SK-N-SH (cell line): ENCODE results near the gene E2F4. TPM values are rescaled to one million over a fixed set of nuclear protein-coding genes. Genes with fewer than 3 reads are reported as not detected.

ENCODE experiments used
- CTCF ChIA-PET: fragments of 300-600, 350-600 bp; formaldehyde crosslinking; extraction: SDS; loops from one replicate; lab custom pipeline; 2021; lab: Yijun Ruan, JAX
- POLR2A ChIA-PET: fragments of 350-600 bp; sonication (Branson Sonifier 250); formaldehyde crosslinking; extraction: SDS; loops from one replicate; lab custom pipeline; 2020; ENCODE audit warnings: antibody characterized with exemption, inconsistent platforms; lab: Yijun Ruan, JAX
- DNase-seq: peaks from one replicate; pipeline ENCODE4 v3.0.0; 2012
- H2AFZ ChIP-seq: fragments of 200-600 bp; sonication (generic); 2 replicates; pipeline ENCODE4 v1.8.1; 2016; ENCODE audit warnings: antibody characterized with exemption, mild to moderate bottlenecking, low read depth
- H3F3A ChIP-seq: fragments of 200-600 bp; sonication (generic); replicated peaks from 2 replicates; pipeline ENCODE3; 2016; ENCODE audit warnings: antibody characterized with exemption, mild to moderate bottlenecking; ENCODE audit not compliant: insufficient read depth
- H3K27ac ChIP-seq, 2 experiments: fragments of 200-500 bp in 1 of 2; fragments of 200-600 bp in 1 of 2; sonication (Bioruptor generic) in 1 of 2; sonication (generic), shearing (Covaris generic) in 1 of 2; 2 replicates each; pipeline versions ENCODE4 v1.5.1 to v1.6.1; 2014 to 2016; ENCODE audit warnings: low read depth in 2 of 2, inconsistent platforms in 1 of 2, low read length in 1 of 2, mild to moderate bottlenecking in 1 of 2, mixed read lengths in 1 of 2
- H3K27me3 ChIP-seq: fragments of 200-600 bp; sonication (generic), shearing (Covaris generic); 2 replicates; pipeline ENCODE4 v1.6.1; 2016; ENCODE audit warnings: mixed run types; ENCODE audit not compliant: insufficient read depth
- H3K36me3 ChIP-seq, 2 experiments: fragments of 200-500 bp in 1 of 2; fragments of 200-600 bp in 1 of 2; sonication (Bioruptor generic) in 1 of 2; sonication (generic) in 1 of 2; replicated peaks in 1 of 2; 2 replicates each; pipeline versions ENCODE3 to v1.5.1; 2014 to 2016; ENCODE audit warnings: low read length in 1 of 2, mild to moderate bottlenecking in 1 of 2; ENCODE audit not compliant: insufficient read depth in 2 of 2, control insufficient read depth in 1 of 2
- H3K4me1 ChIP-seq, 2 experiments: fragments of 200-500 bp in 1 of 2; fragments of 200-600 bp in 1 of 2; sonication (Bioruptor generic) in 1 of 2; sonication (generic), shearing (Covaris generic) in 1 of 2; 2 replicates each; pipeline versions ENCODE4 v1.5.1 to v1.6.1; 2014 to 2016; ENCODE audit warnings: low read depth in 1 of 2, low read length in 1 of 2, mixed run types in 1 of 2; ENCODE audit not compliant: insufficient read depth in 2 of 2, control insufficient read depth in 1 of 2
- H3K4me2 ChIP-seq: fragments of 200-600 bp; sonication (generic), shearing (Covaris generic); 2 replicates; pipeline ENCODE4 v1.6.1; 2017; ENCODE audit warnings: mixed run types
- H3K4me3 ChIP-seq, 2 experiments: fragments of 200-500 bp in 1 of 2; fragments of 200-600 bp in 1 of 2; sonication (Bioruptor generic) in 1 of 2; sonication (generic), shearing (Covaris generic) in 1 of 2; 2 replicates each; pipeline versions ENCODE4 v1.5.1 to v1.8.1; 2014 to 2016; ENCODE audit warnings: low read depth in 2 of 2, inconsistent platforms in 1 of 2, low read length in 1 of 2, mild to moderate bottlenecking in 1 of 2, mixed read lengths in 1 of 2, moderate library complexity in 1 of 2
- H3K79me2 ChIP-seq: fragments of 200-600 bp; sonication (generic); 2 replicates; pipeline ENCODE4 v1.8.1; 2017; ENCODE audit warnings: mild to moderate bottlenecking; ENCODE audit not compliant: insufficient read depth
- H3K9ac ChIP-seq: fragments of 200-600 bp; sonication (generic); 2 replicates; pipeline ENCODE4 v1.6.1; 2017; ENCODE audit warnings: mixed run types
- H3K9me2 ChIP-seq: fragments of 200-600 bp; sonication (generic); 2 replicates; pipeline ENCODE4 v1.6.1; 2017; ENCODE audit warnings: mixed run types
- H3K9me3 ChIP-seq: fragments of 200-600 bp; sonication (generic); 2 replicates; pipeline ENCODE4 v1.6.1; 2017; ENCODE audit warnings: mixed run types, mild to moderate bottlenecking, moderate library complexity
- H4K20me1 ChIP-seq: fragments of 200-600 bp; sonication (generic); 2 replicates; pipeline ENCODE4 v1.6.1; 2017; ENCODE audit warnings: mild to moderate bottlenecking, mixed run types; ENCODE audit not compliant: insufficient read depth
- EP300 ChIP-seq, 2 experiments: IDR thresholded peaks; 2 replicates each; pipeline versions ENCODE4 v1.4.0 to v1.6.1; 2012; ENCODE audit warnings: borderline replicate concordance in 1 of 2, low read depth in 1 of 2, low read length in 1 of 2
- FOSL2 ChIP-seq: IDR thresholded peaks from 2 replicates; pipeline ENCODE4 v1.4.0; 2012; ENCODE audit warnings: low read depth, mild to moderate bottlenecking, moderate library complexity, borderline replicate concordance
- FOXJ3 ChIP-seq: sonication (generic); formaldehyde crosslinking; IDR thresholded peaks from 2 replicates; pipeline ENCODE4 v1.5.1; 2020; ENCODE audit warnings: mild to moderate bottlenecking, missing genetic modification reagents
- FOXM1 ChIP-seq: IDR thresholded peaks from 2 replicates; pipeline ENCODE4 v1.4.0; 2012; ENCODE audit warnings: low read depth, mild to moderate bottlenecking
- GABPA ChIP-seq: IDR thresholded peaks from 2 replicates; pipeline ENCODE4 v1.4.0; 2012; ENCODE audit warnings: low read depth, mild to moderate bottlenecking
- GATA2 ChIP-seq: sonication (generic); formaldehyde crosslinking; IDR thresholded peaks from 2 replicates; pipeline ENCODE4 v1.5.0; 2020; ENCODE audit warnings: mild to moderate bottlenecking, missing genetic modification reagents
- JUND ChIP-seq: IDR thresholded peaks from 2 replicates; pipeline ENCODE4 v1.4.0; 2012
- MEF2A ChIP-seq: IDR thresholded peaks from 2 replicates; pipeline ENCODE4 v1.4.0; 2012; ENCODE audit warnings: low read depth, borderline replicate concordance
- MXI1 ChIP-seq: IDR thresholded peaks from 2 replicates; pipeline ENCODE4 v1.6.1; 2012; ENCODE audit warnings: mild to moderate bottlenecking, low read depth, low read length, improper control_type of control experiment
- NFIC ChIP-seq: IDR thresholded peaks from 2 replicates; pipeline ENCODE4 v1.4.0; 2012; ENCODE audit warnings: borderline replicate concordance
- NRF1 ChIP-seq: IDR thresholded peaks from 2 replicates; pipeline ENCODE4 v1.6.1; 2012; ENCODE audit warnings: low read depth, mild to moderate bottlenecking, low read length
- PBX3 ChIP-seq: IDR thresholded peaks from 2 replicates; pipeline ENCODE4; 2012
- POLR2AphosphoS5 ChIP-seq: IDR thresholded peaks from 2 replicates; pipeline ENCODE4 v1.6.1; 2012; ENCODE audit warnings: low read depth, low read length
- RAD21 ChIP-seq: IDR thresholded peaks from 2 replicates; pipeline ENCODE4 v1.6.1; 2012; ENCODE audit warnings: mild to moderate bottlenecking, low read length
- RCOR1 ChIP-seq: fragments of 150-350 bp; IDR thresholded peaks from 2 replicates; pipeline ENCODE4 v1.6.1; 2017; ENCODE audit warnings: antibody characterized with exemption, low read length
- REST ChIP-seq: IDR thresholded peaks from 2 replicates; pipeline ENCODE4 v1.6.1; 2012; ENCODE audit warnings: mild to moderate bottlenecking, low read depth, low read length, moderate library complexity
- RFX5 ChIP-seq: IDR thresholded peaks from 2 replicates; pipeline ENCODE4 v1.6.1; 2012; ENCODE audit warnings: mild to moderate bottlenecking, improper control_type of control experiment, low read length
- RXRA ChIP-seq: IDR thresholded peaks from 2 replicates; pipeline ENCODE4 v1.4.0; 2012; ENCODE audit warnings: low read depth, mild to moderate bottlenecking, borderline replicate concordance
- SIN3A ChIP-seq: IDR thresholded peaks from 2 replicates; pipeline ENCODE4 v1.6.1; 2012; ENCODE audit warnings: low read depth, mild to moderate bottlenecking, low read length, moderate library complexity, borderline replicate concordance
- TAF1 ChIP-seq: IDR thresholded peaks from 2 replicates; pipeline ENCODE4 v1.6.1; 2012; ENCODE audit warnings: low read depth, mild to moderate bottlenecking, low read length, moderate library complexity, borderline replicate concordance
- TCF12 ChIP-seq: IDR thresholded peaks from 2 replicates; pipeline ENCODE4 v1.4.0; 2012
- USF1 ChIP-seq: IDR thresholded peaks from 2 replicates; pipeline ENCODE4 v1.4.0; 2012; ENCODE audit warnings: low read depth, borderline replicate concordance
- USF2 ChIP-seq: fragments of 150-350 bp; IDR thresholded peaks from 2 replicates; pipeline ENCODE4 v1.6.1; 2017; ENCODE audit warnings: antibody characterized with exemption, low read length, low read depth, borderline replicate concordance
- YY1 ChIP-seq: IDR thresholded peaks from 2 replicates; pipeline ENCODE4 v1.4.0; 2012; ENCODE audit warnings: low read depth, mild to moderate bottlenecking
- ZBTB33 ChIP-seq: IDR thresholded peaks from 2 replicates; pipeline ENCODE4 v1.4.0; 2012; ENCODE audit warnings: low read depth, borderline replicate concordance
- WGBS: methylation state at CpG from one replicate; pipeline ENCODE4 v1.1.6; 2017; ENCODE audit warnings: low lambda C conversion rate; 5-methylcytosine and 5-hydroxymethylcytosine counted together
- polyA plus RNA-seq, 3 experiments: library from polyadenylated mRNA; depleted of rRNA; stranded (reverse); fragments of >200 nt; gene quantifications; 2 replicates each; pipeline ENCODE4 v1.2.3, GENCODE V29; 2012

Gene E2F4
- polyA plus RNA-seq, 1 of the 3 experiments (the other 2 are of a cell fraction): 168 TPM

DNA sequence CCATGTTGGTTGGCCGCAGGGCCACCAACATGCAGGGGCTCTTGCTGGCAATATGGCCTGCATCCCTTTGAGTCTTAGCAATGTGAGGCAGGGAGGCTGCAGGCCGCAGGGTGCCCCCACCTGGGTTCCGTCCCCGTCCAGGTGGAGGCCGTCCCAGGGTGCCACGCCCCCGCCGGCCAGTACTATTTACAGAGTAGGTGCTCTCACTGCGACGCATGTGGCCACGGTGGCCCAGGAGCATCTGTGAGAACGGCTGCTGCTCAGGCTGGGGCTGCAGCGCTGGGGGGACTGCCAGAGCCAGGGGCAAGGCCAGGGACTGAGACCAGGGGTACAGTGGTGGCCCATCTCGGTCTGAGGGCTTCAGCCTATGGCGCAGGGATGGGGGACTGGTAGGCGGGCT lies 11.8 kb upstream of the E2F4 start (continued):
- TF ChIP-seq NFIC (no peak), RCOR1 (no peak), GABPA (no peak)

GRCh38 chr16:67181346-67181745 lies 10.6 kb upstream of the E2F4 start:
- H3F3A ChIP-seq: peaks cover 38% of the 10 kb centered on the region
- H3K4me2 ChIP-seq: peak overlapping the region; percentile 92
- H2AFZ ChIP-seq: no peak overlapping the region
- no peaks in the 10 kb centered on the region for H3K9me2 ChIP-seq
- POLR2A ChIA-PET: interaction anchor here (0.8 kb wide), 1 partner anchor 11 kb away, joined by 3 read pairs; the partner anchor contains the start of gene NOL3
- H3K4me1 ChIP-seq: peaks cover 14 to 44% of the 10 kb centered on the region in 2 experiments
- no peak for DNase-seq
- peak overlapping the region in 1 of 2 experiments; percentile 82; a peak in 2 of 4 replicates for H3K4me3 ChIP-seq
- WGBS: 44% methylated on average over 2 of the region's 2 CpGs
- no peak overlapping the region for H3K9ac ChIP-seq
- no peaks in the 10 kb centered on the region for H3K36me3 ChIP-seq
- peak overlapping the region in 1 of 2 experiments; percentile 51; a peak in 3 of 4 replicates for H3K27ac ChIP-seq
- no peaks in the 10 kb centered on the region for H3K27me3 ChIP-seq
- H3K9me3 ChIP-seq: no peaks in the 10 kb centered on the region
- CTCF ChIA-PET: interaction anchor here (1.3 to 2.5 kb wide), 5 partner anchors 11 to 227 kb away, joined by 4 to 7 read pairs (median 5); partner anchors contain the start of gene NOL3
- peaks cover 22% of the 10 kb centered on the region for H3K79me2 ChIP-seq
- H4K20me1 ChIP-seq: peaks cover 10% of the 10 kb centered on the region
- TF ChIP-seq EP300 (IDR thresholded peaks at IDR 0.05; ENCODE audit: borderline replicate concordance in 1 of 2, low read depth in 1 of 2, low read length in 1 of 2): no peak
- no peak for TF ChIP-seq NRF1
- TF ChIP-seq NFIC: peak; percentile 66; the same call in 1 of the 2 replicates
- no peak for TF ChIP-seq GABPA
- TF ChIP-seq FOXJ3 (CRISPR knock-in tag): no peak
- no peak for TF ChIP-seq MXI1
- TF ChIP-seq RXRA: no peak
- TF ChIP-seq PBX3: peak; percentile 63
- no peak for TF ChIP-seq FOXM1
- TF ChIP-seq POLR2AphosphoS5: no peak
- TF ChIP-seq RAD21: no peak
- no peak for TF ChIP-seq YY1
- TF ChIP-seq TCF12: peak; percentile 45; the same call in 1 of the 2 replicates
- TF ChIP-seq ZBTB33: no peak
- no peak for TF ChIP-seq GATA2 (CRISPR knock-in tag)
- TF ChIP-seq REST: no peak
- no peak for TF ChIP-seq USF1
- peak; percentile 62; the same call in 1 of the 2 replicates for TF ChIP-seq JUND
- TF ChIP-seq FOSL2: peak; percentile 78; the same call in 1 of the 2 replicates
- TF ChIP-seq MEF2A: no peak
- TF ChIP-seq RCOR1: no peak
- TF ChIP-seq TAF1: no peak
- TF ChIP-seq USF2: no peak
- no peak for TF ChIP-seq SIN3A
- no peak for TF ChIP-seq RFX5
